Neuronal stem cell (in vitro differentiated cells): Measurements from ENCODE around the gene RSAD2.

Source experiments
- DNase-seq: peaks from one replicate; pipeline ENCODE4 v3.0.0-alpha.2; 2013; ENCODE audit warnings: low spot score
- H2AFZ ChIP-seq: one replicate; pipeline ENCODE4 v1.6.1; 2013; ENCODE audit warnings: mild to moderate bottlenecking, low read length, inconsistent platforms
- H2AK5ac ChIP-seq: 2 replicates; pipeline ENCODE4 v1.6.1; 2013; ENCODE audit warnings: low read depth, mild to moderate bottlenecking, inconsistent platforms, low read length, moderate library complexity, mixed read lengths
- H2BK120ac ChIP-seq: 2 replicates; pipeline ENCODE4 v1.6.1; 2013; ENCODE audit warnings: low read depth, mild to moderate bottlenecking, inconsistent platforms, low read length, moderate library complexity, mixed read lengths
- H2BK12ac ChIP-seq: one replicate; pipeline ENCODE4 v1.6.1; 2013; ENCODE audit warnings: low read length, inconsistent platforms
- H2BK15ac ChIP-seq: 2 replicates; pipeline ENCODE4 v1.6.1; 2013; ENCODE audit warnings: mild to moderate bottlenecking, low read length, inconsistent platforms, mixed read lengths
- H2BK5ac ChIP-seq: one replicate; pipeline ENCODE4 v1.6.1; 2013; ENCODE audit warnings: inconsistent platforms, mild to moderate bottlenecking, low read length, moderate library complexity
- H3K14ac ChIP-seq: one replicate; pipeline ENCODE4 v1.6.1; 2013; ENCODE audit warnings: low read length, inconsistent platforms
- H3K18ac ChIP-seq: 2 replicates; pipeline ENCODE4 v1.6.1; 2013; ENCODE audit warnings: low read length, inconsistent platforms
- H3K23ac ChIP-seq: 2 replicates; pipeline ENCODE4 v1.6.1; 2013; ENCODE audit warnings: low read depth, mild to moderate bottlenecking, mixed read lengths, low read length, inconsistent platforms; ENCODE audit not compliant: poor library complexity
- H3K27ac ChIP-seq: replicated peaks from 3 replicates; pipeline ENCODE4 v1.5.1; 2013; ENCODE audit warnings: low read length, inconsistent platforms
- H3K27me3 ChIP-seq, 3 experiments: 2 replicates each; pipeline ENCODE4 v1.6.1; 2013; ENCODE audit warnings: low read length in 3 of 3, mild to moderate bottlenecking in 2 of 3, inconsistent platforms in 1 of 3, low read depth in 1 of 3, mixed read lengths in 1 of 3, moderate library complexity in 1 of 3; ENCODE audit not compliant: control insufficient read depth in 3 of 3, insufficient read depth in 3 of 3
- H3K36me3 ChIP-seq, 2 donors: replicated peaks in 1 of 2; 2 replicates each; pipeline ENCODE4 v1.6.1; 2013; ENCODE audit warnings: low read length in 2 of 2; ENCODE audit not compliant: control insufficient read depth in 2 of 2, insufficient read depth in 2 of 2
- H3K4ac ChIP-seq: 2 replicates; pipeline ENCODE4 v1.6.1; 2013; ENCODE audit warnings: inconsistent platforms, mild to moderate bottlenecking, low read length, moderate library complexity
- H3K4me1 ChIP-seq, 2 donors: 1 replicate in 1 of 2; 2 replicates in 1 of 2; pipeline ENCODE4 v1.6.1; 2013; ENCODE audit warnings: low read length in 2 of 2, low read depth in 1 of 2; ENCODE audit not compliant: control insufficient read depth in 2 of 2, insufficient read depth in 1 of 2
- H3K4me2 ChIP-seq: one replicate; pipeline ENCODE4 v1.6.1; 2013; ENCODE audit warnings: mild to moderate bottlenecking, low read length, inconsistent platforms; ENCODE audit not compliant: insufficient read depth, poor library complexity, severe bottlenecking
- H3K4me3 ChIP-seq, 2 donors: 2 replicates each; pipeline ENCODE4 v1.5.1; 2013; ENCODE audit warnings: low read length in 2 of 2, mild to moderate bottlenecking in 2 of 2, inconsistent platforms in 1 of 2, moderate library complexity in 1 of 2
- H3K79me1 ChIP-seq: one replicate; pipeline ENCODE4 v1.6.1; 2013; ENCODE audit warnings: low read depth, mild to moderate bottlenecking, inconsistent platforms, low read length, moderate library complexity
- H3K9ac ChIP-seq: one replicate; pipeline ENCODE4 v1.6.1; 2013; ENCODE audit warnings: mild to moderate bottlenecking, low read depth, low read length, inconsistent platforms; ENCODE audit not compliant: poor library complexity
- H3K9me3 ChIP-seq, 2 donors: replicated peaks in 1 of 2; 2 replicates each; pipeline versions ENCODE3 to v1.6.1; 2013; ENCODE audit warnings: low read length in 2 of 2, mild to moderate bottlenecking in 2 of 2, inconsistent platforms in 1 of 2, low read depth in 1 of 2, mixed read lengths in 1 of 2, moderate library complexity in 1 of 2; ENCODE audit not compliant: control insufficient read depth in 2 of 2, insufficient read depth in 1 of 2
- H4K8ac ChIP-seq: one replicate; pipeline ENCODE4 v1.6.1; 2013; ENCODE audit warnings: low read depth, mild to moderate bottlenecking, inconsistent platforms, low read length, moderate library complexity
- H4K91ac ChIP-seq: one replicate; pipeline ENCODE4 v1.6.1; 2013; ENCODE audit warnings: low read length, low read depth, mild to moderate bottlenecking, inconsistent platforms; ENCODE audit not compliant: poor library complexity
- WGBS, 2 donors: extraction: QIAGEN DNeasy Blood & Tissue Kit; methylation state at CpG; one replicate each; pipeline ENCODE4 v1.1.7; 2013; ENCODE audit warnings: missing lambda C conversion rate in 2 of 2, mixed read lengths in 1 of 2; ENCODE audit not compliant: insufficient read length in 2 of 2, insufficient replicate concordance in 1 of 2; ENCODE audit errors: extremely low coverage in 2 of 2; 5-methylcytosine and 5-hydroxymethylcytosine counted together

The RSAD2 gene

DNA sequence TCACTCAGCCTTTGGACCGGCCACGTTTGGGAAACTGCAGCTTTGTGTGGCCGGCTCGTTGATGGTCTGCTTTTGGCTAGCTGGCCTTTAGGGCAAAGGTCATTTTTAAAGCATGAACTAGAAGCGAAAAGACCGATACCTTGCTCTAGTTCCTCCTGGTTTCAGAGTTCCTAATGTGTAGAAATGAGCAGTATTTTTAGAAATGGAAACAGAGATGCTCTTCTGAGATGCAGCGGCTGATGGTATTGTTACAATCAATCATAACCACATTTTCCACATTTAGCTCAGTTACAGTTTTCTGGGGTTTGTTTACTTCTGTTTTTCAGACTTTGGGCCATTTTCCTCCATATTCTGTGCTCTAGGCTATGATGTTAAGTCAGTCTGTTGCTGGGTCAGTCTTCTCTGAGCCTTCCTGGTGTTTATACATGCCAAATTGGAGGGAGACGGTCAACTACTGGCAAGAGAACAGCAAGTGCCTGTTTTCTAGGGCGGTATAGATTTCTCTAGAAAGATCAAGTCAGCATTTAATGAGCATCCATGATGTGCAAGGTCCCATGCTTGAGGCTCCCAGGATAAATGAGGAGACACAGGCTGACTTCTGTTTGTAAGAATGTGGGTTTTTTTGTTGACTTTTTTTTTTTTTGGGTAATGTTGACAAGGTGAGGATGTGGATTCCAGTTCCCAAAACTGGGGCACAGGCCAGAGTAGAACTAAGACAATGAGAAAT lies 67.7 kb downstream of the RSAD2 start:
- no CpG with 5 or more reads among the region's 9 CpGs for WGBS, 2 donors
- Histone ChIP-seq H3K4ac (no peak overlapping the region), H3K27ac (no peak overlapping the region), H2BK5ac (no peak overlapping the region), H2BK12ac (no peak overlapping the region), H3K9ac (no peak overlapping the region), H3K79me1 (no peaks in the 10 kb centered on the region), H2AFZ (no peak overlapping the region), H3K14ac (no peak overlapping the region), H2BK15ac (no peak overlapping the region), H4K8ac (no peak overlapping the region), H3K36me3 (peaks cover 23 to 72% of the 10 kb centered on the region in 2 donors), H4K91ac (no peak overlapping the region), H3K4me1 (peaks cover 0 to 6% of the 10 kb centered on the region in 2 donors), H2AK5ac (no peak overlapping the region), H3K27me3 (no peaks in the 10 kb centered on the region), H3K23ac (no peak overlapping the region), H3K4me3 (no peak overlapping the region), H3K4me2 (no peak overlapping the region), H3K9me3 (peaks cover 0 to 3% of the 10 kb centered on the region in 2 donors), H3K18ac (no peak overlapping the region), H2BK120ac (no peak overlapping the region)
- DNase-seq, result no peak

DNA sequence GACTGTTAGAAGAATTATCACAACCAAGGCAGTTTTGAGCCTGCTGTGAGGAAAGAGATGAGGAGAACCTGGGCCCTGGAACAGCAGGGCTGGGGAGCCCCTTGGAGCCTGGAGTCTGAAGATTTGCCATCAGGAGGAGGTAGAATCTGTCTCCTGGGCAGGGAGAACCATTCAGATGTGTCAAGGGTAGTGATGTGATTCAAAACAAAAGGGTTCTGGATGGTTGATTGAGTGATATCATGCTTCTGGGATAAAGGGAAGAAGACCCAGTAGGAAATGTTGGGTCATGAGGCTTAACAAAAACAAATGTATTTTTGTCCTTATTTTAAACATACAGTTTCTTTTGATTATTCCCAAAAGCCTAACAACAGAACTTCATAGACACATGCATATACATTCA lies 68.2 kb downstream of the RSAD2 start:
- Histone ChIP-seq H3K9me3 (peaks cover 0 to 3% of the 10 kb centered on the region in 2 donors), H3K4ac (no peak overlapping the region), H2BK15ac (no peak overlapping the region), H4K8ac (no peak overlapping the region), H3K14ac (no peak overlapping the region), H2BK12ac (no peak overlapping the region), H3K27me3 (no peaks in the 10 kb centered on the region), H2BK120ac (no peak overlapping the region), H2AK5ac (no peak overlapping the region), H2AFZ (no peak overlapping the region), H3K4me3 (no peak overlapping the region), H3K9ac (no peak overlapping the region), H3K4me2 (no peak overlapping the region), H4K91ac (no peak overlapping the region), H3K27ac (no peak overlapping the region), H3K79me1 (no peaks in the 10 kb centered on the region), H3K23ac (no peak overlapping the region), H3K18ac (no peak overlapping the region), H3K36me3 (peaks cover 23 to 70% of the 10 kb centered on the region in 2 donors), H2BK5ac (no peak overlapping the region), H3K4me1 (peaks cover 0 to 4% of the 10 kb centered on the region in 2 donors)
- no peak for DNase-seq

DNA sequence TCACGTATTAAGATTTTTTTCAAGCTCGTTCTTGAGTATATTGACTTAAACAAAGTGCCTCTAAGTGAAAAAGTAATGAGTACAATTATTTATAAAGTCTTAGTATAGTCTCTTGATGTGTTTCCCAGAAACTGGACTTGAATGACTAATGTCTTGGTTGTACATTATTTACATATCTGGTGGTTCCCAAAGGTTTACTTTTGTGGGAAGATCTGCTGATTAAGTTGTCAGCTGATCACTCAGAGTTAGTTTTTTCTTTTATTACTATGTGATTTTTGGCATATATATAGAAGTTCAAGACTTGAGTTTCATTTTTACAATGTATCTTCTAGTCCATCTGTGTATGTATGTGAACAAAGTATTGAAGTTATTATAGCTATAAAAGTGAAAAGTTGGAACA lies 69.1 kb downstream of the RSAD2 start:
- peaks cover 18 to 61% of the 10 kb centered on the region in 2 donors for H3K36me3 ChIP-seq
- H2AK5ac ChIP-seq, result no peak overlapping the region
- H3K4me1 ChIP-seq, result no peaks in the 10 kb centered on the region
- no peak overlapping the region for H2AFZ ChIP-seq
- no peak overlapping the region for H3K4me2 ChIP-seq
- no peak overlapping the region for H3K18ac ChIP-seq
- WGBS, 2 donors, result no CpG with 5 or more reads among the region's 2 CpGs
- no peak overlapping the region for H4K8ac ChIP-seq
- H2BK120ac ChIP-seq, result no peak overlapping the region
- no peak overlapping the region for H4K91ac ChIP-seq
- H3K4ac ChIP-seq, result no peak overlapping the region
- no peak overlapping the region for H2BK5ac ChIP-seq
- no peak overlapping the region for H3K4me3 ChIP-seq
- peaks cover 0 to 3% of the 10 kb centered on the region in 2 donors for H3K9me3 ChIP-seq
- H2BK15ac ChIP-seq, result no peak overlapping the region
- H3K14ac ChIP-seq, result no peak overlapping the region
- no peaks in the 10 kb centered on the region for H3K79me1 ChIP-seq
- H2BK12ac ChIP-seq, result no peak overlapping the region
- no peak for DNase-seq
- H3K9ac ChIP-seq, result no peak overlapping the region
- H3K27ac ChIP-seq, result no peak overlapping the region
- H3K23ac ChIP-seq, result no peak overlapping the region
- H3K27me3 ChIP-seq, result no peaks in the 10 kb centered on the region
